A204.1 (cell line): ENCODE measurements around the gene ASPN.

Source experiments
- FAIRE-seq: peaks from 2 replicates; lab custom pipeline; 2012; peaks lifted over from hg19 to GRCh38; lab: Jason Lieb, UNC

ASPN gene

GRCh38 chr9:92482329-92482728 is at the start of gene ASPN:
Gene ASPN, minus strand, starts transcription at chr9:92482506.
- no peak for FAIRE-seq

- peak; percentile 70 for FAIRE-seq
Observed at GRCh38 chr9:92530893-92531292, 48.6 kb upstream of the ASPN start.

- no peak for FAIRE-seq
Observed at GRCh38 chr9:92529124-92529523, 46.8 kb upstream of the ASPN start.

GRCh38 chr9:92528522-92528849 is 46.2 kb upstream of the ASPN start:
- no peak for FAIRE-seq

- FAIRE-seq, result no peak
Observed at GRCh38 chr9:92527832-92528521, 45.7 kb upstream of the ASPN start.

GRCh38 chr9:92527291-92527828 is 45.1 kb upstream of the ASPN start:
- no peak for FAIRE-seq

- no peak for FAIRE-seq
Observed at GRCh38 chr9:92525306-92525705, 43.0 kb upstream of the ASPN start.

- no peak for FAIRE-seq
Observed at GRCh38 chr9:92524881-92525280, 42.6 kb upstream of the ASPN start.

- FAIRE-seq, result no peak
Observed at GRCh38 chr9:92522983-92523970, 41.0 kb upstream of the ASPN start.

- no peak for FAIRE-seq
Observed at GRCh38 chr9:92520837-92521236, 38.5 kb upstream of the ASPN start.

- no peak for FAIRE-seq
Observed at GRCh38 chr9:92518199-92518598, 35.9 kb upstream of the ASPN start.

- no peak for FAIRE-seq
Observed at GRCh38 chr9:92517046-92517445, 34.7 kb upstream of the ASPN start.

- FAIRE-seq, result no peak
Observed at GRCh38 chr9:92516521-92516920, 34.2 kb upstream of the ASPN start.

- FAIRE-seq, result no peak
Observed at GRCh38 chr9:92514635-92515034, 32.3 kb upstream of the ASPN start.

GRCh38 chr9:92513349-92513748 is 31.0 kb upstream of the ASPN start:
- no peak for FAIRE-seq

GRCh38 chr9:92512622-92513021 is 30.3 kb upstream of the ASPN start:
- no peak for FAIRE-seq

GRCh38 chr9:92510747-92511146 is 28.4 kb upstream of the ASPN start:
- no peak for FAIRE-seq

- FAIRE-seq, result no peak
Observed at GRCh38 chr9:92509050-92509449, 26.7 kb upstream of the ASPN start.

- no peak for FAIRE-seq
Observed at GRCh38 chr9:92508018-92508820, 25.9 kb upstream of the ASPN start.

- no peak for FAIRE-seq
Observed at GRCh38 chr9:92507496-92507895, 25.2 kb upstream of the ASPN start.

GRCh38 chr9:92507005-92507404 is 24.7 kb upstream of the ASPN start:
- no peak for FAIRE-seq

GRCh38 chr9:92506184-92506857 is 24.0 kb upstream of the ASPN start:
- no peak for FAIRE-seq
